Keratinocyte (primary cell): Measurements from ENCODE around the gene FBXL5. TPM values are rescaled to one million over a fixed set of nuclear protein-coding genes. Genes with fewer than 3 reads are reported as not detected.

ENCODE experiments used
- DNase-seq: peaks from one replicate; pipeline ENCODE4 v3.0.0-alpha.2; 2011; ENCODE audit warnings: low read depth, missing footprints, low spot score
- FAIRE-seq: peaks from 2 replicates; lab custom pipeline; 2011; peaks lifted over from hg19 to GRCh38; lab: Jason Lieb, UNC
- H2AFZ ChIP-seq: 2 replicates; pipeline ENCODE4 v1.6.0; 2012; ENCODE audit warnings: low read length, control low read depth, inconsistent platforms; ENCODE audit not compliant: control insufficient read depth
- H3K27ac ChIP-seq: 2 replicates; pipeline ENCODE4 v1.5.1; 2011; ENCODE audit warnings: low read length; ENCODE audit not compliant: control insufficient read depth, insufficient read depth
- H3K27me3 ChIP-seq: 3 replicates; pipeline ENCODE4 v1.6.0; 2011; ENCODE audit warnings: low read length; ENCODE audit not compliant: control insufficient read depth, insufficient read depth; ENCODE audit errors: extremely low read depth
- H3K36me3 ChIP-seq, 2 experiments: 2 replicates in 1 of 2; 3 replicates in 1 of 2; pipeline ENCODE4 v1.5.1; 2011; ENCODE audit warnings: low read length in 2 of 2, mild to moderate bottlenecking in 1 of 2; ENCODE audit not compliant: control insufficient read depth in 2 of 2, insufficient read depth in 2 of 2; ENCODE audit errors: extremely low read depth in 1 of 2
- H3K4me1 ChIP-seq: 3 replicates; pipeline ENCODE4 v1.5.1; 2011; ENCODE audit warnings: low read length; ENCODE audit not compliant: control insufficient read depth, insufficient read depth; ENCODE audit errors: extremely low read depth
- H3K4me2 ChIP-seq: 3 replicates; pipeline ENCODE4 v1.6.0; 2011; ENCODE audit warnings: low read depth, low read length; ENCODE audit not compliant: control insufficient read depth, insufficient read depth; ENCODE audit errors: extremely low read depth
- H3K4me3 ChIP-seq, 3 experiments: fragments of 200-600 bp in 1 of 3; sonication (generic) in 1 of 3; 2 replicates in 2 of 3; 3 replicates in 1 of 3; pipeline ENCODE4 v1.5.1; 2011 to 2016; ENCODE audit warnings: low read length in 3 of 3, mild to moderate bottlenecking in 3 of 3, control low read depth in 2 of 3, inconsistent platforms in 1 of 3, low read depth in 1 of 3, mixed read lengths in 1 of 3, mixed run types in 1 of 3, moderate library complexity in 1 of 3; ENCODE audit not compliant: control insufficient read depth in 2 of 3, insufficient read depth in 2 of 3; ENCODE audit errors: extremely low read depth in 1 of 3
- H3K79me2 ChIP-seq: 2 replicates; pipeline ENCODE4 v1.6.0; 2012; ENCODE audit warnings: low read length; ENCODE audit not compliant: control insufficient read depth, insufficient read depth
- H3K9ac ChIP-seq: 3 replicates; pipeline ENCODE4 v1.6.0; 2011; ENCODE audit warnings: low read length; ENCODE audit not compliant: control insufficient read depth, insufficient read depth; ENCODE audit errors: extremely low read depth
- H3K9me1 ChIP-seq: 3 replicates; pipeline ENCODE4 v1.6.0; 2011; ENCODE audit warnings: low read length; ENCODE audit not compliant: control insufficient read depth, insufficient read depth; ENCODE audit errors: extremely low read depth
- H3K9me3 ChIP-seq: 2 replicates; pipeline ENCODE4 v1.5.1; 2012; ENCODE audit warnings: low read depth, low read length; ENCODE audit not compliant: control insufficient read depth
- H4K20me1 ChIP-seq: 3 replicates; pipeline ENCODE4 v1.6.0; 2011; ENCODE audit warnings: low read length; ENCODE audit not compliant: control insufficient read depth, insufficient read depth; ENCODE audit errors: extremely low read depth
- CTCF ChIP-seq, 3 experiments: IDR thresholded peaks in 1 of 3; conservative IDR thresholded peaks in 1 of 3; optimal IDR thresholded peaks in 1 of 3; 2 replicates in 2 of 3; 3 replicates in 1 of 3; pipeline versions ENCODE3 to v1.5.1; 2011; ENCODE audit warnings: low read length in 3 of 3, mild to moderate bottlenecking in 3 of 3, moderate library complexity in 2 of 3, control low read depth in 1 of 3, inconsistent platforms in 1 of 3; ENCODE audit not compliant: insufficient read depth in 2 of 3; ENCODE audit errors: extremely low read depth in 1 of 3
- EZH2 ChIP-seq: IDR thresholded peaks from one replicate; pipeline ENCODE4 v1.6.1; 2012; ENCODE audit warnings: inconsistent platforms, mild to moderate bottlenecking, low read length, moderate library complexity
- dilution Hi-C: fragments of 300-500 bp; cut with MboI; formaldehyde crosslinking; loops from one replicate; pipeline ENCODE4 v1.7.0; 2020; ENCODE audit warnings: low sequenced_read_pairs; ENCODE audit not compliant: extremely low pct_ligation_motif_present
- polyA plus RNA-seq, 5 experiments: library from polyadenylated mRNA; depleted of rRNA in 3 of 5; stranded (reverse) in 3 of 5; stranded (forward) in 1 of 5; unstranded in 1 of 5; fragments of >200 nt; gene quantifications; 1 replicate in 1 of 5; 2 replicates in 3 of 5; 3 replicates in 1 of 5; pipeline versions ENCODE4 v1.2.1 to v1.2.3, GENCODE V29; 2011 to 2012; ENCODE audit warnings: missing spikeins in 2 of 5, low read depth in 1 of 5, low replicate concordance in 1 of 5

Gene FBXL5
- polyA plus RNA-seq, 1 donor (not counting 4 experiments of a cell fraction or from before 2014, with no cell fraction given): 63.1 TPM

GRCh38 chr4:15569746-15570145 is 85.4 kb downstream of the FBXL5 start:
- FAIRE-seq (no peak), DNase-seq (no peak)
- Histone ChIP-seq H4K20me1 (no peaks in the 10 kb centered on the region), H3K9me3 (no peaks in the 10 kb centered on the region), H3K9me1 (no peaks in the 10 kb centered on the region), H3K27ac (no peak overlapping the region), H3K36me3 (peaks cover 2 to 3% of the 10 kb centered on the region in 2 experiments), H3K4me3 (no peak overlapping the region), H3K27me3 (no peaks in the 10 kb centered on the region), H3K9ac (no peak overlapping the region), H2AFZ (no peak overlapping the region), H3K4me1 (no peaks in the 10 kb centered on the region), H3K79me2 (no peaks in the 10 kb centered on the region), H3K4me2 (no peak overlapping the region)
- dilution Hi-C loops: no loop called here
- no peak for TF ChIP-seq EZH2
- no peak for TF ChIP-seq CTCF (optimal IDR thresholded peaks at IDR 0.05 in 1 of 3, IDR thresholded peaks at IDR 0.05 in 1 of 3, conservative IDR thresholded peaks at IDR 0.05 in 1 of 3; ENCODE audit: extremely low read depth in 1 of 3, insufficient read depth in 2 of 3, low read length in 3 of 3)

GRCh38 chr4:15568821-15569220 is 86.3 kb downstream of the FBXL5 start:
- Histone ChIP-seq H4K20me1 (no peaks in the 10 kb centered on the region), H3K4me3 (no peak overlapping the region), H3K9ac (no peak overlapping the region), H3K4me1 (no peaks in the 10 kb centered on the region), H3K27me3 (no peaks in the 10 kb centered on the region), H3K36me3 (peaks cover 2 to 3% of the 10 kb centered on the region in 2 experiments), H2AFZ (no peak overlapping the region), H3K9me3 (no peaks in the 10 kb centered on the region), H3K79me2 (no peaks in the 10 kb centered on the region), H3K4me2 (no peak overlapping the region), H3K27ac (no peak overlapping the region), H3K9me1 (no peaks in the 10 kb centered on the region)
- dilution Hi-C loops: no loop called here
- DNase-seq: no peak
- FAIRE-seq: no peak
- TF ChIP-seq CTCF (optimal IDR thresholded peaks at IDR 0.05 in 1 of 3, IDR thresholded peaks at IDR 0.05 in 1 of 3, conservative IDR thresholded peaks at IDR 0.05 in 1 of 3; ENCODE audit: extremely low read depth in 1 of 3, insufficient read depth in 2 of 3, low read length in 3 of 3) (no peak), EZH2 (no peak)
